ENCODE measurements around the gene CCL1. TPM values are rescaled to one million over a fixed set of nuclear protein-coding genes. Genes with fewer than 3 reads are reported as not detected.
"Not testable (repeated sequence)": the region's sequence is repeated elsewhere in the genome, so short reads cannot be mapped to it uniquely, and the experiment has no call there.

Gene CCL1
- polyA plus RNA-seq, 3 donors: not detected

DNA sequence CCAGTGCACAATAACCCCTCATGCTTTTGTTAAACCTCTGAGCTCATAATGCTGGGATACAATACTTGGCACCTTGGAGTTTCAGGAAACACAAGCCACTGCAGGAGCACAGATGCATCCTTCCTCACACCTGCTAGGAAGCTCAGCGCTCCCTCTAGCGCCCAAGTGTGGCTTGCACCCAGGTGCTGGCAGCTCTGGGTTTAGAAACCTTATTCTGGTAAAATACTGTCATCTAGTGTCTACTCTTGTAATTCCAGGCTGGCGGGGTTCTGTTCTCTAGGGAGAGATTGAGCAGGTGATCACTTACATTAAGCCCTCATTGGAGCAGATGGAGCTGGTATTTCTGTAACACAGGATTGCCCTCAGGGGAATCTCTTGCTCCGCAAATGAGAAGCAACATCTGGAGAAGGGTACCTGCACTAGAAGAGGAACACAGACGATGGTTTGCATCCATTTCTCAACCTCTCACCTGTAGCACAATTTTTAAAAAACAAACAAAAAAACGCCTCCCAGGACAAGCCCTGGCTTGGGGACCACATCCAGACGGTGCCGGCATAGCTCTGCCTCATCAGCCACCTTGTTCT, 1.5 kb downstream of the CCL1 start:
- DNase-seq (ENCODE audit: low read depth in 3 of 3, low spot score in 2 of 3): peak; percentile 70 to 83 (median 80)

DNA sequence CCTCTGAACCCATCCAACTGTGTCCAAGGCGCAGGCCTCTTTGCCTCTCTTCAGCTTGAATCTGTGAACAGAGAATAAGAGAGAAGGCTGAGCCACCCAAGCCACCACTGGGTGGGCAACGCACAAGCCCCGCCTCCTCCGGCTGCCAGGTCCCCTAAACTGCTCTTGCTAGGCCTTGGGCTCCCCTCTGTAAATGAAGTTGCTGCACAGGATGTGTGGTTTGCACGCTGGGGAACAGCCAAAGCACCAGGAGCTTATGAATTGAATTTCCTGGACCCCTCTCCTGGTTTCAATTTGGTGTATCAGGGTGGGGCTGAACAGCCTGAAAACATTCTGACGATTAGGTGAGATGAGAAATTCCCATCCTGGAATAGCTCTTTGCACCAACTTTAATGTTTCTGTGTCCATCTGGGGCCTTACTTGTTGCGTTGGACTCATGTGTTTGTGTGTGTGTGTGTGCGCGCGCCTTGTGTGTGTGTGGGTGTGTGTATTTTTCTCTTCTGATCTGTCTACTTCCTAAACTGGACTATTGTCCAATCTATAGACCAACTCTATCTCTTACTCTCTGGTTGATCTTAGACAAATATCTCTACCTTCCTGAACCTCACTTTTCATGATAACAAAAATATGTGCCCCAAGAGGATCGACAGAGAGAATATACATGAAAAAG, 2.3 kb downstream of the CCL1 start:
- no peak for DNase-seq (ENCODE audit: low read depth in 3 of 3, low spot score in 2 of 3)

DNA sequence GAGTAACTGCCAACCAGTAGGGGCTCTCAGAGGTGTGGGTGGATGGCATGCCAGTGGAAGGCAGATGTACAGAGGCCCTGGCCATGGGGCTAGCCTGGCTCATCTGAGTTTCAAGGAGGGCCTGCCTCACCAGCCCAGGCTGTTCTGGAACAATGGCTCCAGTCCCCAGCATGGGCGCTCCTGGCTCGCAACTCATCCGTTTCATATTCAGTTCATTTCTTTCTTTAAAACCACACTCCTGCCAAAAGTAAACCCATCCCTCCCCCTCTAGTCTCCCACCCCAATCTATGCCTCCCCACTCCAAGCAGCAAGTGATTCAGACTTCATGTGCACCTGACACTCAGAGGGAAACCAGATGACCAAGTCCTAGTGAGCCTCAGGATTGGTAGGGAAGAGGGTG, 4.4 kb downstream of the CCL1 start:
- DNase-seq (ENCODE audit: low read depth in 3 of 3, low spot score in 2 of 3): no peak

DNA sequence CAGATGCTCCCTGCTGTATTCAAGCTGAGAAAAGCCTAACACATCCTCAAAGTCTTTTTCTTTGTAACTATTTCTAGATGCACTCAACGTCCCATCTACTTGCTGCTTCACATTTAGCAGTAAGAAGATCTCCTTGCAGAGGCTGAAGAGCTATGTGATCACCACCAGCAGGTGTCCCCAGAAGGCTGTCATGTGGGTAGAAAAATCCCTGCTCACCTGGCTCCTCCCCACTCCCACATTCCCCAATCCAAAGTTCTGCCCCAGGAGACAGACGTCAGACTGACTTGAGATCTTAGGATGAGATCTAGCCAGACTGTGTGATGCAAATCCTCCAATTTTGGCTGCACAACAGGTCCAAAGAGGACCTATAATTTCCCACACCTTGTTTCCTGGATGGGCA, 5.6 kb downstream of the CCL1 start:
- DNase-seq (ENCODE audit: low read depth in 3 of 3, low spot score in 2 of 3): no peak

DNA sequence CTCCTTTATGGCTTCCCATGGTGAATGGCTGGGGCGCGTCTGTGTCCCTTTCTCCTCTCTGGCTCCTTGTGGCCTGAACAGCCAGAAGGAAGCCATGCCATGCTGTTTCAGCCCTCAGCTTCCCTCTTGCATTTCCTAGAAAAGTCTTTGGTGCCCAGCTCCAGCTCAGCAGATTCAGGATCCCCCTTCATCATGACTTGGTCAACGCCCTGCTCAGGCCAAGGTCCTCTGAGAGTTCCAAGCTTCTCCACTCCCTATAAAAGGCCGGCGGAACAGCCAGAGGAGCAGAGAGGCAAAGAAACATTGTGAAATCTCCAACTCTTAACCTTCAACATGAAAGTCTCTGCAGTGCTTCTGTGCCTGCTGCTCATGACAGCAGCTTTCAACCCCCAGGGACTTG, 6.8 kb downstream of the CCL1 start, which contains the start of gene CCL13:
TSS of gene CCL13 (plus strand) at position 287 of the 400 bp plus-strand sequence. CDS start at position 334, 47 bp downstream.
- DNase-seq (ENCODE audit: low read depth in 3 of 3, low spot score in 2 of 3): no peak

DNA sequence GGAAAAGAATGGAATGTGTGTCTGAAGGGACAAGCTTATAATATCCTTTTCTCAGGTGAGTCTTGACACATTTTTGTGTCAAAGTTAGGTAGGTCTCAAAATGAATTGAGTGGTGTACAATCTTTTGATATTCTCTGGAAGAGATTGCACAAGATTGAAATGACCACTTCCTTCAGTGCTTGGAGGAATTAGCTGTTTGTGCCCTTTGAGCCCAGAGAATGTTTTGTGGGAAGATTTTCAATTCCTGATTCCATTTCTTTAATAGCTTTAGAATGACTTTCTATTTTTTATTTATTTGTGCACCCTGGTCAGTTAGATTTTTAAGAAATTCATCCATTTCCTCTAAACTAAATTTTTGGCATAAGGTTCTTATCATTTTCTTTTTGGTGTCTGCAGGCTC, 8.4 kb downstream of the CCL1 start:
- no peak for DNase-seq (ENCODE audit: low read depth in 3 of 3, low spot score in 2 of 3)

DNA sequence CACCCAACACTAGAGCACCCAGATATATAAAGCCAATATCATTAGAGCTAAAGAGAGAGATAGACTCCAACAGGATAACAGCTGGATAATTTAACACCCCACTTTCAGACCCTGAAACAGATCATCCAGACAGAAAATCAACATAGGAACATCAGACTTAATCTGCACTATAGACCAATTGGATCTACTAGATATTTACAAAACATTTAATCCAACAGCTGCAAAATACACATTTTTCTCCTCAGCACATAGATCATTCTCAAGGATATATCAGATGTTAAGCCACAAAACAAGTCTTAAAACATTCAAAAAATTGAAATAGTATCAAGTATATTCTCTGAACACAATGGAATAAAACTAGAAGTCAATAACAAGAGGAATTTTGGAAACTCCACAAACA, 10.8 kb downstream of the CCL1 start:
- no peak for DNase-seq (ENCODE audit: low read depth in 3 of 3, low spot score in 2 of 3)

DNA sequence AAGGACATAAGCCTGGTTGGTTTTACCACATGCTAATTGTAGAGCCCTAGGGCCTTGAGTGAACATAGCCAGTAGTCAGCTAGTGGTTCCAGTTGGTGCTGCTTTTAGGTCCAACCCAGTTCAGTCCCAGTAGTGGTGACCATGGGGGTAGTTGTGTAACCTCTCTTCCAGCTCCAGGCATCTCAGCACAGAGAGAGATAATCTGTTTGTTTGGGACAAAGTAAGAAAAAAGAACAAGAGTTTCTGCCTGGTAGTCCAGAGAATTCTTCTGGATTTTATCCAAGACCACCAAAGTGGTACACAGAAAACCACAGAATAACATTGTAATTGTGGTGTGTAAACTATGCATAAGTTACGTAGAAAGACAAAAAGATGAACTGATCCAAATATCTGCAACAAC, 11.9 kb downstream of the CCL1 start:
- DNase-seq (ENCODE audit: low read depth in 3 of 3, low spot score in 2 of 3): no peak

DNA sequence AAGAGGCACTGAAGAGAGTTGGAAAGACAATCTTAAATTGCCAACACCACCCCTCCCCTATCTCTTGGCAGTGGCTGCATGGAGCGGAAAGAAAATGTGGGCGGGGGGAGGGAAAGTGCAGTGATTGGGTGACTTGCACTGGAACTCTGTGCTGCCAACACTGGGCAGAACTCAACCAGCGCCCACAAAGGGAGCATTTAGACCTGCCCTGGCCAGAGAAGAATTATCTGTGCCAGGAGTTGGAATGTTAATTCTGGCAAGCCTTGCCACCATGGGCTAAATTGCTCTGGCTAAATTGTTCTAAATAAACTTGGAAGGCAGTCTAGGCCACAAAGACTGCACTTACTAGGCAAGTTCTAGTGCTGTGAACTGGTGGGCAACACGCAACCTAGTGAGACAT, 13.3 kb downstream of the CCL1 start:
- no peak for DNase-seq (ENCODE audit: low read depth in 3 of 3, low spot score in 2 of 3)

DNA sequence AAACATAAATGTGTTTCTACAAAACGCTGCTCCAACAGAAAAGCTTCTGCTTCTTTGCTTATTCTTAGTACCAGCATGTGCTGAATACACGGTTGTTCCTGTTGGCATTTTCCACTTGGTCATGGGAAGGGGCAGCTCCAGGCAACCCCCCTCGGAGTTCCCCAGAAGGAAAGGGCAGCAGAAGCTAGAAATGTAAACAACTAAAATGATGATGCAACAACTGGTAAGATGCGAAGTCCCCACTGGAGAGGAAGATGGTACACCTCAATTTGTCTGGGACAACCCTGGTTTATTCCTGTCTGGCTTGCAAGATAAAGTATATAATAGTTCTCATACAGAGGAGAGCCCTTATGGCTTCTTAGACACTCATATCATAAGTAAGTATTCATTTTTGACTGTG, 16.0 kb downstream of the CCL1 start:
- DNase-seq (ENCODE audit: low read depth in 3 of 3, low spot score in 2 of 3): no peak

DNA sequence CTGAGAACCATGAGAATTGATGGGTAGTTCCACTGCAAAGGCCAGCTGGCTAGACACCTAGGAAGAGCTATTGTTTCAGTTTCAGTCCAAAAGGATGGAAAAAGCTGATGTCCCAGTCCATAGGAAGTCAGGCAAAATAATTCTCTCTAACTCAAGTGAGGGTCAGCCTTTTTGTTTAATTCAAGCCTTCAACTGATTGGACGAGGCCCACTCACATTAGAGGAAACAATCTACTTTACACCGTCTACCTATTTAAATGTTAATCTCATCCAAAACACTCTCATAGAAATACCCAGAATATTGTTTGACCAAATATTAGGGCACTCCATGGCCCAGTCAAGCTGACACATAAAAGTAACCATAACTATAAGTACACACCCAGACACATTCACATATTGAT, 21.1 kb downstream of the CCL1 start:
- DNase-seq (ENCODE audit: low read depth in 3 of 3, low spot score in 2 of 3): no peak

DNA sequence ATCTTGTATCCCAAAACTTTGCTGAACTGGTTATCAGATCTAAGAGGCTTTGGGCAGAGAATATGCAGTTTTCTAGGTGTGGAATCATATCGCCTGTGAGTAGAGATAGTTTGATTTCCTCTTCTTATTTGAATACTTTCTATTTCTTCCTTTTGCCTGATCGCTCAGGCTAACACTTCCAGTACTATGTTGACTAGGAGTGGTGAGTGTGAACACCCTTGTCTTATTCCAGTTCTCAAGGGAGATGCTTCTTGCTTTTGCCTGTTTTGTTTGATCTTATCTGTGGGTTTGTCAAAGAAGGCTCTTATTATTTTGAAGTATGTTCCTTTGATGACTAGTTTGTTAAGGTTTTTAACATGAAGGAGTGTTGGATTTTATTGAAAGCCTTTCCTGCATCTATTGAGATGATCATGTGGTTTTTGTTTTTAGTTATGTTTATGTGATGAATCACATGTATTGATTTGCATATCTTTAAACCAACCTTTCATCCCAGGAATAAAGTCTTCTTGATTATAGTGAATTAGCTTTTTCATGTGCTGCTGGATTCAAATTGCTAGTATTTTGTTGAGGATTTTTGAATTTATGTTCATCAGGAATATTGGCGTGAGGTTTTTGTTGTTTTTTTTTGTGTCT, 23.8 kb downstream of the CCL1 start:
- DNase-seq (ENCODE audit: low read depth in 3 of 3, low spot score in 2 of 3): no peak

DNA sequence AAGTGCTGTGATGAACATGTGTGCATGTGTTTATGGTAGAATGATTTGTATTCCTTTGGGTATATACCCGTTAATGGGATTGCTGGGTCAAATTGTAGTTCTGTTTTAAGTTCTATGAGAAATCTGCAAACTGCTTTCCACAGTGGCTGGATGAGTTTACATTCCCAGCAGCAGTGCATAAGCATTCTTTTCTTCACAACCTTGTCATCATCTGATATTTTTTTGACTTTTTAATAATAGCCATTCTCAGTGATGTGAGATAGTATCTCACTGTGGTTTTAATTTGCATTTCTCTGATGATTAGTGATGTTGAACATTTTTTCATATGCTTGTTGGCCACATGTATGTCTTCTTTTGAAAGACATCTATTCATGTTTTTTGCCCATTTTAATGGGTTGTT, 25.3 kb downstream of the CCL1 start:
- no peak for DNase-seq (ENCODE audit: low read depth in 3 of 3, low spot score in 2 of 3)

DNA sequence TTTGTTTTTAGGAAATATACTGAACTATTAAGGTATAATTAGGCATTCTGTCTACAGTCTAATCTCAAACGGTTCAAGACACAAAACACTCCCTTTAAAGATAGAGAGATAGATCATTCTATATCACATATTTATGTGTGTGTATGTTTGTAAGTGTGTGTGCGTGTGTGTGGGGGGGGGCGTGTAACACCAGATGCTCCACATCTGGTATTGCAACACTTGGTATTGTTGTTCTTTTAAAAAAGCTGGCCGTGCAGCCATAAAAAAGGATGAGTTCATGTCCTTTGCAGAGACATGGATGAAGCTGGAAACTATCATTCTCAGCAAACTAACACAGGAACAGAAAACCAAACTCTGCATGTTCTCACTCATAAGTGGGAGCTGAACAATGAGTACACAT, 35.5 kb downstream of the CCL1 start:
- not testable (repeated sequence) for DNase-seq (ENCODE audit: low read depth in 3 of 3, low spot score in 2 of 3)

DNA sequence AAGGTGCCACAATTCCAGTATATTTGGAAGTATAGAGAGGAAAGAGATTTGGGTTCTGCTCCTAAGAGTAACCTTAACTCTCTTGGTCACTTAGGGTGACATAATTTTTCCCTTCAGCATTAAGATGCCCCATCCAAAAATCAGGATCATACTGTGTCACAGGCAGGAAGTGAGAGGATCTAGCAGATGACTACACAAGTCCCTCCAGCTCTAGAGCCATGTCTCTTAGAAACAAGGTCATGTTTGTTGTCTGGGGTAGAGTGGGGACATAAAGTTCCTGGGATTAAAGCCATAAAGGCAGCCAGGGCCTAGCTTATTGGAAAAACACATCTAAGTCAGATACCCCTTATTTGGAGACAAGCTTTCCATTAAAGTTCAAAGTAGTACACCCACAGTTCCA, 41.1 kb downstream of the CCL1 start:
- DNase-seq (ENCODE audit: low read depth in 3 of 3, low spot score in 2 of 3): no peak

DNA sequence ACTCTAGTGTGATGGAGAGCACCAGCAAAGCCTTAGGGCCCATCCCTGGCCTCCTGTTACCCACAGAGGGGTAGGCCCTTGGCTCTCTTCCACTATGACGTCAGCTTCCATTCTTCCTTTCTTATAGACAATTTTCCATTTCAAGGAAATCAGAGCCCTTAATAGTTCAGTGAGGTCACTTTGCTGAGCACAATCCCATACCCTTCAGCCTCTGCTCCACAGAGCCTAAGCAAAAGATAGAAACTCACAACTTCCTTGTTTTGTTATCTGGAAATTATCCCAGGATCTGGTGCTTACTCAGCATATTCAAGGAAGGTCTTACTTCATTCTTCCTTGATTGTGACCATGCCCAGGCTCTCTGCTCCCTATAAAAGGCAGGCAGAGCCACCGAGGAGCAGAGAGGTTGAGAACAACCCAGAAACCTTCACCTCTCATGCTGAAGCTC, 44.0 kb downstream of the CCL1 start, which contains the start of gene CCL8:
TSS of gene CCL8 (plus strand) at position 397 of the 445 bp plus-strand sequence. CDS start 67 bp downstream, outside the sequence.
- no peak for DNase-seq (ENCODE audit: low read depth in 3 of 3, low spot score in 2 of 3)

DNA sequence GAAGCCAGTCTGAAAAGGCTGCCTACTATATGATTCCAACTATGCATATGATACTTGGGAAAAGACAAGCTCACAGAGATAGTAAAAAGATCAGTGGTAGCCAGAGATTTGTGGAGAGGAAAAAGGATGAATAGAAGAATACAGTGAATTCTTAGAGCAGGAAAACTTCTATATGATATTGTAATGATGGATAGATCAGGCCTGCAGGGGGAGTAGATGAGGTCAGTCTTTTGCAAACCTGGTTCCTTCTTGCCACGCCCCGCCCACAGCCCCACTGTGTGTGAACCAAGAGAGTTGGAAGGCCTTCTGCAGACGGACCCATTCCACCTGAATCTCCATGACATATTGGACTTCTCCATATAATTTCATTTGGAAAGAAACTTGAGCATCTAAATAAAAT, 44.6 kb downstream of the CCL1 start:
- no peak for DNase-seq (ENCODE audit: low read depth in 3 of 3, low spot score in 2 of 3)

DNA sequence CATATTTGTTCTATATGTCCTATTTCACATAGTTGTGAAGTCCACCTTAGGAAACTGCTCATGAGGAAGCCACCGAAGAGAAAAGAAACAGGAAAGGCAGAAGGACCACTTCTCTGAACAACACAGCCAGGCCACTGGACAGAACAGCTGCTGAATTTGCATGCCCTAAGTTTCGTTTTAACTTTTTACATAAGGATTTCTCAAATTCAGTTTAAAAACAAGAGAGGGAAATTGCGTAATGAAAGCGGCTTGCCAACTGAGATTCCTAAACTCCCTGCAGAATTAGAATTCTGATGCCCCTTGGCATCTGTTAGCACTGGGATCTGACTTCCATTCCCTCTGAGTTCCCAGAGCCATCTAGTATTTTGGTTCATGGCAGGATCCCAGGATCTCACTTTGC, 48.8 kb downstream of the CCL1 start:
- DNase-seq (ENCODE audit: low read depth in 3 of 3, low spot score in 2 of 3): no peak

DNA sequence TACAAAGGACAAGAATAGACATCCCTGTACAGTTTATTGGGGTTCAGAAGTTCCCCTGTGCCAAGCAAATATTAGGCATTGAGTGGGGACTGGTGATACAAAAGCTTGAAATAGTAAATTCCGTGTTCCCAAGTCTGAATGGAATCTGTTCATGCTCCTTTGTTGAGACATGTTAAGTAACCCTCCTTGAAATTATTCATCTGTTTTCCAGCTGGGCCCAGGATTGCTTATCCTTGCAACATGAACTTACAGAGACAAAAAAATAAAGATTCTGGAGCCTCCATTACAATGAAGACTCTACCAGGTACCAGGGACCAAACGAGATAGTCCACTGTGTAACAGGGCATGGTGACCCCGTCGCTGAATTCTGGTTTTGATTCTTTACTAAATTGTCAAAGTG, 49.9 kb downstream of the CCL1 start:
- no peak for DNase-seq (ENCODE audit: low read depth in 3 of 3, low spot score in 2 of 3)

DNA sequence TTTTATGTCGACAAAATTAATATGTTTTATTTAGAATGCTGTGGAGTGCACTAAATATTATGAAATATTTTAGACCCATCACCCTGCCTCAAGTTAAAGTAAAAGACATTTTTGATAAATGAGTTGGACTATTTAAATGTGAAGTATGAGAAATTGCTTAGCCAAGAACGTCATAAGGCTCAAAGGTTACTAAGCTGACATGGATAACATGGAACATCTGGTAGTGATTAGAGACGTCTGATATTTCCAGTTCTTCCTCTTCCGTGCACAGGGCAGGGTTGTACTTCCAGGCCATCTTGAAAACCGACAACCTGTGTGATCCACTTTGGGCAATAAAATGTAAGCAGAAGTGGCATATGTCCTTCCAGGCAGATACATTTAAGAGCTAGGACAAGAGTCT, 51.0 kb downstream of the CCL1 start:
- peak; percentile 37 to 58 (median 45) for DNase-seq (ENCODE audit: low read depth in 3 of 3, low spot score in 2 of 3)

DNA sequence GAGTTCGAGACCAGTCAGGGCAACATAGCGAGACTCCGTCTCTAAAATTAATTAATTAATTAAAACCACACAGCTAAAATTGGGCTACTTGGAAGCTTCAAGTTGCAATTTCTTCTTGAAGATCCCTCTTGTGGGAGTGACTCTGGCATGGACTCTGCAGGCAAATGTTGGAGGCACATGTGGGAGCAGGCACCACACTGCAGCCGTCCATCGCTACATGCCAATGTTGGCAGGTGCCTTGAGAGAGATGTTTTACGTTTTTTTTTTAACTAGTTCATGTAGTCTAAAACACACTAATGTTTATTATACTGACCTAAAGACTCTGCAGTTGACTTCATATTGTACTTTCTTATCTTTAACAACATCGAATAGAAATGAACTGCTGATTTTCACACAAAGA, 51.7 kb downstream of the CCL1 start:
- no peak for DNase-seq (ENCODE audit: low read depth in 3 of 3, low spot score in 2 of 3)

Measured in right renal cortex interstitium (tissue), 3 donors.